CD4-positive, alpha-beta T cell (primary cell): Measurements from ENCODE around the gene STRN3. TPM values are rescaled to one million over a fixed set of nuclear protein-coding genes. Genes with fewer than 3 reads are reported as not detected.

Experiments
- ATAC-seq: fragments of 200-7000 bp; cut with Tn5 transposase; one replicate; pipeline ENCODE4 v1.10.0; 2022; ENCODE audit warnings: mild to moderate bottlenecking; ENCODE audit not compliant: poor library complexity
- CTCF ChIA-PET: fragments of 350-600 bp; sonication (Branson Sonifier 250); formaldehyde crosslinking; loops from one replicate; lab custom pipeline; 2021; ENCODE audit warnings: antibody characterized with exemption, inconsistent platforms; lab: Charles Lee
- POLR2A ChIA-PET: fragments of 350-600 bp; sonication (Branson Sonifier 250); formaldehyde crosslinking; loops from one replicate; lab custom pipeline; 2021; ENCODE audit warnings: antibody characterized with exemption, inconsistent platforms; lab: Charles Lee
- DNase-seq, 14 experiments: peaks; one replicate each; pipeline ENCODE4 v3.0.0-alpha.2; 2013 to 2020; ENCODE audit warnings: mixed read lengths in 2 of 14
- H3K27ac ChIP-seq, 2 donors: one replicate each; pipeline versions ENCODE4 v1.5.1 to v1.7.0; 2013; ENCODE audit warnings: low read length in 2 of 2, low read depth in 1 of 2, mild to moderate bottlenecking in 1 of 2
- H3K27me3 ChIP-seq, 2 experiments: 1 replicate in 1 of 2; 2 replicates in 1 of 2; pipeline versions ENCODE4 v1.6.1 to v1.7.0; 2013; ENCODE audit warnings: low read length in 2 of 2, control low read depth in 1 of 2, mild to moderate bottlenecking in 1 of 2, moderate library complexity in 1 of 2; ENCODE audit not compliant: insufficient read depth in 2 of 2, control insufficient read depth in 1 of 2
- H3K36me3 ChIP-seq: one replicate; pipeline ENCODE4 v1.6.1; 2013; ENCODE audit warnings: low read length, control low read depth; ENCODE audit not compliant: insufficient read depth
- H3K4me1 ChIP-seq: one replicate; pipeline ENCODE4 v1.6.1; 2013; ENCODE audit warnings: low read length, control low read depth; ENCODE audit not compliant: insufficient read depth
- H3K4me3 ChIP-seq: one replicate; pipeline ENCODE4 v1.5.1; 2013; ENCODE audit warnings: mild to moderate bottlenecking, low read length, moderate library complexity
- H3K9me3 ChIP-seq, 2 experiments: 1 replicate in 1 of 2; 2 replicates in 1 of 2; pipeline versions ENCODE4 v1.6.1 to v1.7.0; 2013; ENCODE audit warnings: low read length in 2 of 2, mild to moderate bottlenecking in 2 of 2, control low read depth in 1 of 2, moderate library complexity in 1 of 2; ENCODE audit not compliant: control insufficient read depth in 1 of 2, insufficient read depth in 1 of 2
- H3K27ac Mint-ChIP-seq: one replicate; pipeline ENCODE4 v1.8.0; 2020; ENCODE audit warnings: mixed read lengths
- H3K27me3 Mint-ChIP-seq: one replicate; pipeline ENCODE4 v1.8.0; 2021; ENCODE audit warnings: mixed read lengths
- H3K36me3 Mint-ChIP-seq: one replicate; pipeline ENCODE4 v1.8.0; 2021; ENCODE audit warnings: low read depth, mixed read lengths
- H3K4me1 Mint-ChIP-seq: one replicate; pipeline ENCODE4 v1.8.0; 2021; ENCODE audit warnings: low read depth, mixed read lengths
- H3K4me3 Mint-ChIP-seq: one replicate; pipeline ENCODE4 v1.8.0; 2020; ENCODE audit warnings: mild to moderate bottlenecking, mixed read lengths
- H3K9me3 Mint-ChIP-seq: one replicate; pipeline ENCODE4 v1.8.0; 2020; ENCODE audit warnings: mixed read lengths
- intact Hi-C, 2 experiments: fragments of 100-400 bp; cut with DNase I in 1 of 2; cut with micrococcal nuclease in 1 of 2; formaldehyde crosslinking; loops; one replicate each; pipeline versions ENCODE4 v1.15.1 to v1.9.0; 2023 to 2025; cut with DNase I, micrococcal nuclease
- polyA plus RNA-seq, 2 donors: library from polyadenylated mRNA; unstranded; fragments of 120-200 nt; gene quantifications; one replicate each; pipeline ENCODE4 v1.2.1, GENCODE V29; 2013
- total RNA-seq, 174 experiments: library from RNA in 2 of 174; stranded (reverse) in 2 of 174; gene quantifications; one replicate each; pipeline ENCODE4 v1.2.3 and lab custom pipeline; 2021 to 2026
- TF ChIP-seq, protein P1 (sequence below): fragments of 200-600 bp; IDR thresholded peaks from one replicate; pipeline ENCODE4 v1.8.0; 2022; ENCODE audit warnings: antibody characterized with exemption, mild to moderate bottlenecking

Gene STRN3, protein sequence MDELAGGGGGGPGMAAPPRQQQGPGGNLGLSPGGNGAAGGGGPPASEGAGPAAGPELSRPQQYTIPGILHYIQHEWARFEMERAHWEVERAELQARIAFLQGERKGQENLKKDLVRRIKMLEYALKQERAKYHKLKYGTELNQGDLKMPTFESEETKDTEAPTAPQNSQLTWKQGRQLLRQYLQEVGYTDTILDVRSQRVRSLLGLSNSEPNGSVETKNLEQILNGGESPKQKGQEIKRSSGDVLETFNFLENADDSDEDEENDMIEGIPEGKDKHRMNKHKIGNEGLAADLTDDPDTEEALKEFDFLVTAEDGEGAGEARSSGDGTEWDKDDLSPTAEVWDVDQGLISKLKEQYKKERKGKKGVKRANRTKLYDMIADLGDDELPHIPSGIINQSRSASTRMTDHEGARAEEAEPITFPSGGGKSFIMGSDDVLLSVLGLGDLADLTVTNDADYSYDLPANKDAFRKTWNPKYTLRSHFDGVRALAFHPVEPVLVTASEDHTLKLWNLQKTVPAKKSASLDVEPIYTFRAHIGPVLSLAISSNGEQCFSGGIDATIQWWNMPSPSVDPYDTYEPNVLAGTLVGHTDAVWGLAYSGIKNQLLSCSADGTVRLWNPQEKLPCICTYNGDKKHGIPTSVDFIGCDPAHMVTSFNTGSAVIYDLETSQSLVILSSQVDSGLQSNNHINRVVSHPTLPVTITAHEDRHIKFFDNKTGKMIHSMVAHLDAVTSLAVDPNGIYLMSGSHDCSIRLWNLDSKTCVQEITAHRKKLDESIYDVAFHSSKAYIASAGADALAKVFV
- total RNA-seq (10 to 100 TPM; 15.1 to 16.9 TPM), total RNA-seq (lab: John Stamatoyannopoulos, UW) (28.2 to 69.8 (median 50.6) reads per million in 172 experiments)
- polyA plus RNA-seq (2013, experiment 1 of 2) = 10.6 TPM
- polyA plus RNA-seq (2013, experiment 2 of 2) = 15.0 TPM

DNA sequence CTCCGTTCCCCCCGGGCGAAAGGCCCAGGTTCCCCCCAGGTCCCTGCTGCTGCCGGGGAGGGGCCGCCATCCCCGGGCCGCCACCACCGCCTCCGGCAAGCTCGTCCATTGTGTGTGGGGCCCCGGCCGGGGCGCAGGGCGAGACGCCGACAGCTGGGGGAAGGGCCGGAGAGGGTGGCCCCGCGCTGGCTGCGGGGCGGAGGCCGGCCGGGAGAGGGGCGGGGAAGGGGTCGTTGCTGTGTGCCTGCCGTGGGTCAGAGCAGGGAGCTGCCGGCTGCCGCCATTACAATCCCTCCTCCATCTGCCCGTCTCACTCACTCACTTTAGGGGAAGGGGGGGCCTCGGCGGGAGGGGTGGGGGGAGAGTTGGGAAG, at the start of gene STRN3:
Gene STRN3 (minus strand): TSS at position 303 of the 373 bp plus-strand sequence. CDS start 194 bp downstream, at position 109.
- Mint-ChIP-seq H3K4me1 (peaks cover 62% of the 10 kb centered on the region), H3K27ac (peak within 1 kb of the TSS; percentile 94), H3K4me3 (peak within 1 kb of the TSS; percentile 98), H3K9me3 (no peaks in the 10 kb centered on the region), H3K36me3 (peaks cover 37% of the 10 kb centered on the region), H3K27me3 (no peaks in the 10 kb centered on the region)
- intact Hi-C loops = loop anchor here (5.0 to 10.0 kb wide), 9 partner anchors 49 to 1179 kb away; partner anchors contain the start of genes HECTD1 (in 2 of the 2), G2E3 (in 1 of the 2), NUBPL (in 1 of the 2) and RNU6-7 (in 1 of the 2)
- Histone ChIP-seq H3K4me1 (peaks cover 10% of the 10 kb centered on the region), H3K27ac (peak within 1 kb of the TSS; percentile 87 to 90), H3K36me3 (no peaks in the 10 kb centered on the region), H3K4me3 (peak within 1 kb of the TSS; percentile 99), H3K27me3 (no peaks in the 10 kb centered on the region), H3K9me3 (no peaks in the 10 kb centered on the region)
- DNase-seq (no peak), ATAC-seq (peak; percentile 20)
- CTCF ChIA-PET = interaction anchor here (0.6 to 2.2 kb wide), 4 partner anchors 46 to 181 kb away, joined by 3 to 9 read pairs (median 4); partner anchors contain the start of gene HECTD1
- TF ChIP-seq, protein P1, sequence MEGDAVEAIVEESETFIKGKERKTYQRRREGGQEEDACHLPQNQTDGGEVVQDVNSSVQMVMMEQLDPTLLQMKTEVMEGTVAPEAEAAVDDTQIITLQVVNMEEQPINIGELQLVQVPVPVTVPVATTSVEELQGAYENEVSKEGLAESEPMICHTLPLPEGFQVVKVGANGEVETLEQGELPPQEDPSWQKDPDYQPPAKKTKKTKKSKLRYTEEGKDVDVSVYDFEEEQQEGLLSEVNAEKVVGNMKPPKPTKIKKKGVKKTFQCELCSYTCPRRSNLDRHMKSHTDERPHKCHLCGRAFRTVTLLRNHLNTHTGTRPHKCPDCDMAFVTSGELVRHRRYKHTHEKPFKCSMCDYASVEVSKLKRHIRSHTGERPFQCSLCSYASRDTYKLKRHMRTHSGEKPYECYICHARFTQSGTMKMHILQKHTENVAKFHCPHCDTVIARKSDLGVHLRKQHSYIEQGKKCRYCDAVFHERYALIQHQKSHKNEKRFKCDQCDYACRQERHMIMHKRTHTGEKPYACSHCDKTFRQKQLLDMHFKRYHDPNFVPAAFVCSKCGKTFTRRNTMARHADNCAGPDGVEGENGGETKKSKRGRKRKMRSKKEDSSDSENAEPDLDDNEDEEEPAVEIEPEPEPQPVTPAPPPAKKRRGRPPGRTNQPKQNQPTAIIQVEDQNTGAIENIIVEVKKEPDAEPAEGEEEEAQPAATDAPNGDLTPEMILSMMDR = no peak
- POLR2A ChIA-PET = interaction anchor here (0.6 to 2.1 kb wide), 21 partner anchors 8 to 1177 kb away, joined by 3 to 63 read pairs (median 4); partner anchors contain the start of genes DTD2, G2E3, HEATR5A and HECTD1

DNA sequence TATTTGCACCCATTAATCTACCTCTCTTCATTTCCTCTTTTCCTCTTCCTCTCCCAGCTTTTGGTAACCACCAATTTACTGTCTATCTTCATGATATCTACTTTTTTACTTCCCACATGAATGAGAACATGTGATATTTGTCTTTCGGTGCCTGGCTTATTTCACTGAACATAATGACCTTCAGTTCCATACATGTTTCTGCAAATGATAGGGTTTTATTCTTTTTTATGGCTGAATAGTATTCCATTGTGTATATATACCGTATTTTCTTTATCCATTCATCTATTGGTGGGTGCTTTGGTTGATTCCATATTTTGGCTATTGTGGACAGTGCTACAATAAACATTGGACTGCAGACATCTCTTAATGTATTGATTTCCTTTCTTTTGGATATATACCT, 49.0 kb upstream of the STRN3 start:
- H3K27me3 ChIP-seq = no peaks in the 10 kb centered on the region

DNA sequence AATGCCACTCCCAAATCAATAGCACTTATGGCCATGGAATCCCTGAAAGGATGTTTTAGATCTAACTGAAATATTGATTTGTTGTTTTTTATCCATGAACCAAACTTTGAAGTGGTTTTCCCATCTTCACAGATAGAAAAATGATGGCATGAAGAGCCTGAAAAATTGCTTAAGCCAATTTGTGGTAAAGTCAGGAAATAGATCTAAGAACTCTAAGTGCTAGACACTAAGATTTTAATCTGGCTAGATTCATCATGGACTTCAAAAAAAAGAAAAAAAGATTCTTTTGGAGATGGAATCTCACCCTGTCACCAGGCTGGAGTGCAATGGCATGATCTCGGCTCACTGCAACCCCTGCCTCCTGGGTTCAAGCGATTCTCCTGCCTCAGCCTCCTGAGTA, 45.0 kb upstream of the STRN3 start:
- H3K27me3 Mint-ChIP-seq = no peaks in the 10 kb centered on the region
- H3K36me3 Mint-ChIP-seq = peaks cover 74% of the 10 kb centered on the region
- POLR2A ChIA-PET = no interaction called here
- intact Hi-C loops = no loop called here
- no peaks in the 10 kb centered on the region for H3K4me1 Mint-ChIP-seq
- CTCF ChIA-PET = no interaction called here
- Histone ChIP-seq H3K9me3 (peaks cover 0 to 4% of the 10 kb centered on the region in 2 experiments), H3K27me3 (no peaks in the 10 kb centered on the region), H3K4me3 (no peak overlapping the region), H3K27ac (no peak overlapping the region), H3K4me1 (no peaks in the 10 kb centered on the region), H3K36me3 (peaks cover 26% of the 10 kb centered on the region)
- H3K4me3 Mint-ChIP-seq = no peak overlapping the region
- TF ChIP-seq, protein P1 = no peak
- ATAC-seq (no peak), DNase-seq (no peak)
- H3K9me3 Mint-ChIP-seq = no peaks in the 10 kb centered on the region
- no peak overlapping the region for H3K27ac Mint-ChIP-seq

More for the DNA sequence above, 49.0 kb upstream of the STRN3 start:
- H3K27me3 Mint-ChIP-seq = no peaks in the 10 kb centered on the region
- H3K27ac Mint-ChIP-seq = no peak overlapping the region
- Histone ChIP-seq H3K36me3 (peaks cover 31% of the 10 kb centered on the region), H3K9me3 (peaks cover 0 to 4% of the 10 kb centered on the region in 2 experiments), H3K4me1 (no peaks in the 10 kb centered on the region), H3K27ac (no peak overlapping the region), H3K4me3 (no peak overlapping the region)
- POLR2A ChIA-PET = no interaction called here
- intact Hi-C loops = no loop called here
- H3K4me1 Mint-ChIP-seq = no peaks in the 10 kb centered on the region
- peaks cover 57% of the 10 kb centered on the region for H3K36me3 Mint-ChIP-seq
- CTCF ChIA-PET = no interaction called here
- H3K4me3 Mint-ChIP-seq = no peak overlapping the region
- ATAC-seq = no peak
- H3K9me3 Mint-ChIP-seq = no peaks in the 10 kb centered on the region
- TF ChIP-seq, protein P1 = no peak
- DNase-seq = no peak
